HG02763 (cell line): ENCODE data around the gene ATP2B1.
"Not testable (repeated sequence)": the region's sequence is repeated elsewhere in the genome, so short reads cannot be mapped to it uniquely, and the experiment has no call there.

ENCODE experiments used
- ATAC-seq: cut with Tn5 transposase; IDR thresholded peaks from one replicate; pipeline ENCODE4 v1.9.1; 2021; ENCODE audit warnings: mild to moderate bottlenecking, moderate library complexity; ENCODE audit not compliant: unreplicated experiment

ATP2B1 gene

DNA sequence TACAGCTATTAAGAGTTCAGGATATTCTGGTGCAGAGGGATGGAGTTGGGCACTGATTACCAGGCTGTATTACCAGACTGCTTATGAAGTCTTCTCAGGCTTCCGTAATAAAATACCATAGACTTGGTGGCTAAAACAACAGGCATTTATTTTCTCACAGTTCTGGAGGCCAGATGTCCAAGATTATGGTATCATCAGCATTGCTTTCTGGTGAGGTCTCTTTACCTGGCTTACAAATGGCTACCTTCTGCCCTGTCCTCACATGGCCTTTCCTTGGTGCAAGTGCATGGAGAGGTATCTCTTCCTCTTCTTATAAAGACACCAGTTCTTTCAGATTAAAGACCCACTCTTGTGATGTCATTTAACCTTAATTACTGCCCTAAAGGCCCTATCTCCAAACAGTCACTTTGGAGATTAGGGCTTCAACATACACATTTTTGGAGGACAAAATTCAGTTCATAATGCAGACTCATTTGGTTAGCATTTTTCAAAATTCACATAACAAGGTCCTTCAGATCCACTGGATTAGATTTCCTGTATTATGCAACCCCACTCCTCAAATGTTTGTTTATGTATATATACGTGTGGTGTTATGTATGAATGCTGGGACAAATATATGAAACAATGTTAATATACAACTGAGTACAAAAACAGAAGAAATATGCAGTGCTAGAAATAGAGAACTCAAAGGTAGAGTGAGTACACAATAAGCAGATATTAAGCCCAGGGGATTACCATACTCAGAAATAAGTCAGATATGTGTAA is 9.3 kb upstream of the ATP2B1 start:
- no peak for ATAC-seq

DNA sequence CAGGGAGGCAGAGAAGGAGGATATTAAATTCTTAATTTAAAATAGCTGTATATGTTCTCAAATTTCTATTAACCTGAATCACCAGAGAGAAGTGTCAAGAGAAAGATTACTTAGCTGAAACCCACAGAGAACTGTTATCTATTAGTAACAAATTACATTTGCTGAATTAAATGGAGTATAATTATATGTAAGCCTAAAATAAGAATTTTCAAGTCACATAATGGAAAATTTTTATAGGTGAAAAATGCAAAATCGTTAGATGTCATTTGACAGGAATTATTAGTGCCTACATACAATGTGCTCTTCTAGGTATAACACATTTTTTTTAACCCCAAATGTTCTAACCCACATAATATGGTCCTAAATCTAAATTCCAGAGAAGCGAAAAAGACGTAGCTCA is 4.1 kb upstream of the ATP2B1 start:
- no peak for ATAC-seq

- no peak for ATAC-seq
Observed at GRCh38 chr12:89710873-89711750, 2.5 kb upstream of the ATP2B1 start.

DNA sequence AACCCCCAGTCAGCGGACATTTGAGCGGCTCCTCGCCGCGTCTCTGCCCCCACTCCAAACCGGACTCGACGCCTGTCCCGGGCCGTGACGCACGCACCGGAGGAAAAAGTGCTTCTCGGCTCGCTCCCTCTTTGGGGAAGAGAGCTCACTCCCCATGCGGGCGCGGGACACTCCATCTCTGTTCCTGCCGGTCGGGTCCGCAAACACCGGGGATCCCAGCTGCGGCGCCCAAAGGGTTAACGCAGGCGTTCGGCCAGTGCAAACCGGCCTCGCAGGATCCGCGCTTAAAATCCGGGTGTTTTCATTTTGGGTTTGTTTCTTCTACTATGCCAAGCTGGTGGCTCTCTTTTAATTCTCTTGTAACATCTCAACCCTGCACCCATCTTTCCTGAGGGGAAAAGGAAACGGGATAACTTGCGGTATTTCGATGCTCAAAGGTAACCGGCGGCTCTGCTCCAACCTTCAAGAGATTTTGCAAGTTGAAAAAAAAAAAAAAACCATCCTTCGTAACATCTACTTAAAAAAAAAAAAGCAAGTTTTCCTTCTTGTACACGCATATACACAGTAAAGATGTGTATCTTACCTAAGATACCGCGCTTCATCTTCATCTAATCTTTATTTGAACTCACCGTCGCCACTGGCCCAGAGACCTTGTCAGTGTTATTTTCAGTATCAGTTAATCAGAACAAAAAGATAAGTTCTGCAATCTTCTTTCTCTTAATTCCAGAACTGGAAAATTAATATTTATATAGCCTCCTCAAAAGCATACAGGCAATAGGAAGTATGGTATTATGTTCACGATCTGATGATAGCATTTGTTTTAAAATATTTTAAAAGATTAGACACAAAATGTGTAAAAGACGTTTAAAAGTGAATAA is 1.6 kb upstream of the ATP2B1 start:
- ATAC-seq: peak; percentile 5

- ATAC-seq: peak; percentile 72
Observed at GRCh38 chr12:89709157-89709994, 738 bp upstream of the ATP2B1 start.

DNA sequence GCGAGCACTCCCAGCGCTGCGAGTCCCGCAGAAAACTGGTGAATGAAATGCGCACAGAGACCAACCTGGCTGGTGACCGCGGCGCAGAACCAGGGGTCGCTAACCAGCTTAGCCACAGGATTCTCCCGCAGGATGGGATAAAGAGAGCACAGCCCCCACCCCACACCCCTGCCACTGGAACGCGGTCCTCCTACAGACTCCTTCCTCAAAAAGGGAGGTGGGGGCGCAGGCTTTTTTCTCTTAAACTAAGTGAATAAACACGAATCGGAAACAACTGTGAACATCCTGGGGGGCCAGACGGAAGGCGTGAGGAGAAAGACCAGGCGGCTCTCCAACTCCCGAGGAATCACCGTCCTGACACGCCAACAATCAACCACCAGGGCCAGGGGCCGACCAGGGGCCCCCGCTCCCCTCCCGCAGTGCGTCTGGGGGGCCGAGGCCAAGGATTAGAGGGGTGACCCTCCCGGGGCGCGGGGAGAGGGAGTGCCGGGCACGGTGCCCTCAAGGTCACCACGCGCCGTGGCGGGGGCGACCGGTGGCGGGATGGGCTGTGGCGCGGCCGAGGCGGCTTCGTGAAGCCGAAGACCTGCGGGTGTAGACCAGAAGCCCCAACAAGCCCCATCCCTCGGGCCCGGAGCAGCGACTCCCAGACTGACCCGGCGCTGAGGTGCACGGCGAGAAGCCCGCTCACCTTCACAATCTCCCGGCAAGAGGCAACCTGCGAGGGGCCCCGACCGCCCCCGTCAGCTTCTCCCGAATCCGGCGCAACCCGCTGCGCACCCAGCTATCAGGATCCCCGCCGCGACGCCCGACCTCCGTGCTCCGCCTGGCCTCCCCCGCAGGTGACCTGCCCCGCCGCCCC is 704 bp downstream of the ATP2B1 start:
- ATAC-seq: no peak

- no peak for ATAC-seq
Observed at GRCh38 chr12:89706986-89707702, 1.5 kb downstream of the ATP2B1 start.

DNA sequence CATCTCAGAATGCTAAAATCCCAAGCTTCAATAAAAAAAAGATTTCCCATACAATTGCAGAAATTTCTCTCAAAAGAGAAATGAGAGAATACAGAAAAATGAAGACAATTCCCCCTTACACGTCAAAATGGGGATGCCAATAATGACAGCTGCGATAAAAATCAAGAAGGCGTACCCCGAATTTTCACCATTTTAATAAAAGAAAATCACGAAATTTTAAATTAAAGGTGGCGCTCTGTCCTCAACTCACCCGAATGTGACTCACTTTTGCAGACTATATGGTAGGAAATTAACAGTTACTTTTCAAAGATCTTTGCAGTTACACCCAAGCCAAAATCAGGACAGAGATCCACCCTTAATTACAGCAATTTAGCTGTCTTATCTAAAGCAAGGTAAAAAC is 2.1 kb downstream of the ATP2B1 start:
- ATAC-seq: no peak

GRCh38 chr12:89704457-89704856 is 4.2 kb downstream of the ATP2B1 start:
- ATAC-seq: no peak

GRCh38 chr12:89703768-89704167 is 4.9 kb downstream of the ATP2B1 start:
- no peak for ATAC-seq

GRCh38 chr12:89702503-89702902 is 6.1 kb downstream of the ATP2B1 start:
- no peak for ATAC-seq

- no peak for ATAC-seq
Observed at GRCh38 chr12:89701606-89702206, 6.9 kb downstream of the ATP2B1 start.

GRCh38 chr12:89700191-89700810 is 8.3 kb downstream of the ATP2B1 start:
- ATAC-seq: no peak

DNA sequence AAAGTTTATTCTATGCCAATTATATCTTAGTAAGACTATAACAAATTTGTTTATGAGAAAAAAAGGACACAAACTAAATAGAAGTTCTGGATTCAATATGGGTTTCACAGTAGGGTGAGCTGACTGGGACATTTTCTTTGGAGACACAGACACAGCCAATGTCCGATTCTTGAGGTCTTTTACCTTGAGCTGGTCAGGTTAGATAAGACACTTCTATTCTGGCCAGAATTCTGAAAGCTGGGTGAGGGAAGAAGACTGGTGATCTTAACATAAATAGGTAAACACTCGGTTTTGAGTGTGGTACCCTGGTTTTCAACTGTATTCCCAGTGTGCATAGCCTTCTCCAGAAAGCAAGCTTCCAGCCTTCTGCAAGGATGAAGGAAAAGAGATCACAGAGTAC is 10.0 kb downstream of the ATP2B1 start:
- no peak for ATAC-seq

GRCh38 chr12:89697728-89698127 is 10.9 kb downstream of the ATP2B1 start:
- not testable (repeated sequence) for ATAC-seq

GRCh38 chr12:89697296-89697695 is 11.3 kb downstream of the ATP2B1 start:
- ATAC-seq: no peak

DNA sequence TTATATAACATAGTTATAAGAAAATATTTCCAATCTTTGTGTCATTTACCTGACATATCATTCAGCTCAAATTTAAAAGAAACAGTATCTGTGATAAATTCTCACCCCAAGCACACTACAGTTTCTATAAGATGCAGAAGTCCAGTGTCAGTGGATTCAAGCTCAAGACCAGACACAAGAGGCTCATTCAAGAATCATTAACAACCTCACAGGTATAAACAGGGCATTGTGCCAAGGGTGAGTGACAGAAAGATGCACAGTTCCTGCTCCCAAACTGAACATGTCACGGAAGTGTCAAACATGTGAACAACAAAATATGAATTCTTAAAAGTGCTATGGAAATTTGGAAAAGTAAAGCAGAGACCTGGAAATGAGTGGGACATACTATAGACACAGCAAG is 12.8 kb downstream of the ATP2B1 start:
- ATAC-seq: peak; percentile 63

GRCh38 chr12:89695100-89695499 is 13.5 kb downstream of the ATP2B1 start:
- no peak for ATAC-seq
